Measurements from ENCODE around the gene STRN.
"Not testable (repeated sequence)": the region's sequence is repeated elsewhere in the genome, so short reads cannot be mapped to it uniquely, and the experiment has no call there.

The STRN gene

GRCh38 chr2:36960773-36961172 lies 5.6 kb downstream of the STRN start:
- DNase-seq: no peak

GRCh38 chr2:36960005-36960675 lies 6.2 kb downstream of the STRN start:
- DNase-seq: no peak

GRCh38 chr2:36954977-36955607 lies 11.2 kb downstream of the STRN start:
- no peak for DNase-seq

DNA sequence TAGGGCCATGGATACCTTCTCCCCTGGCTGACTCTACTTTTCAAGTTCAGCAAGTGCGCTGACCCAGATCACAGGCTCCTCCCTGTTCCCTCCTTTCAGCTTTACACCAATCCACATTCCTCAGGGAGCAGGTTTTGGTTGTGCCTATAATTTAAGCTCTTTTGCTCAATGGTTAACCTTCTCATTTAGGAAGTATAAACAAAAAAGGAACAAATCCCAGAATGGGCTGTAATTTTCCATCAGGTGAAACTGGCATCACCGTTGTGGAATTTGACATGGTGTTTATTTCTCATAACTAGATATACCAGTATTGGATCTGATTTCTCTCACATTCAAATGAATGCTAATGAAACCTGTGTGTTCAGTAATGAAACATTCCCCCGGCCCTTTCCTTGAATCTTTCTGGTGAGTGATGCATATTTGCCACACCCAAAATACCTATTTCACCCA lies 13.6 kb downstream of the STRN start:
- DNase-seq: no peak

GRCh38 chr2:36951574-36951973 lies 14.8 kb downstream of the STRN start:
- no peak for DNase-seq

- no peak for DNase-seq
These were observed 15.3 kb downstream of the STRN start for GRCh38 chr2:36951027-36951518.

GRCh38 chr2:36949845-36950244 lies 16.5 kb downstream of the STRN start:
- DNase-seq: no peak

GRCh38 chr2:36945240-36945639 lies 21.1 kb downstream of the STRN start:
- DNase-seq: not testable (repeated sequence)

DNA sequence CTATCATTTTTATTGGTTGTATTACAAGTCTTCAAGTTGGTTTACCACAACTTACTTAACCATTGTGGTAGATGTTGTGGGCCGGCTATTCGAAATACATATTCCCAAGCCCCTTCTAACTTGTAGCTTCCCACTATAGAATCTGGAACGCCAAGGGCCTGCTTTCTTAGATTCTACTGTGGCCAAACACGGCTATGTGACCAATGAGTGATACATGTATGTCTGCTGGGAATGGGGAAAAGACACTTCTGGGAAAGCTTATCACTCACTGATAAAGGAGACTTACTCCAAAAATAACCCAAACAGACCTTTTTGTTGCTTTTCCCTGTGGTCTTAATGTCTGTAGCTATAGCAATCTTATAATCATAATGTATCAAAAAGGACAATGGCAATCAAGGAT lies 24.5 kb downstream of the STRN start:
- no peak for DNase-seq

- not testable (repeated sequence) for DNase-seq
These were observed 29.8 kb downstream of the STRN start for GRCh38 chr2:36936526-36936925.

DNA sequence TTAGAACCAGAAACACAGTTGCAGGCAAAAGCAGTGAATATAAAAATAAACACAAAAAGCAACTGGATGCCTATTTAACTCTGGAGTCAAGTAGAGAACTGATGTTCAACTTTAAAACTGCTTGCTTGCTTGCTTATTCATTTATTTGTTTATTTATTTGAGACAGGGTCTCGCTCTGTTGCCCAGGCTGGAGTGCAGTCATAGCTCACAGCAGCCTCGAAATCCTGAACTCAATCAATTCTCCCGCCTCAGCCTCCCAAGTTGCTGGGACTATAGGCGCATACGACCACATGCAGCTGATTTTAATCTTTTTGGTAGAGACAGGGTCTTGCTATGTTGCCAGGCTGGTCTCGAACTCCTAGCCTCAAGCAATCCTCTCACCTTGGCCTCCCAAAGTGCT lies 34.6 kb downstream of the STRN start:
- DNase-seq: not testable (repeated sequence)

GRCh38 chr2:36930787-36931410 lies 35.4 kb downstream of the STRN start:
- not testable (repeated sequence) for DNase-seq

GRCh38 chr2:36926175-36927132 lies 39.9 kb downstream of the STRN start:
- not testable (repeated sequence) for DNase-seq

DNA sequence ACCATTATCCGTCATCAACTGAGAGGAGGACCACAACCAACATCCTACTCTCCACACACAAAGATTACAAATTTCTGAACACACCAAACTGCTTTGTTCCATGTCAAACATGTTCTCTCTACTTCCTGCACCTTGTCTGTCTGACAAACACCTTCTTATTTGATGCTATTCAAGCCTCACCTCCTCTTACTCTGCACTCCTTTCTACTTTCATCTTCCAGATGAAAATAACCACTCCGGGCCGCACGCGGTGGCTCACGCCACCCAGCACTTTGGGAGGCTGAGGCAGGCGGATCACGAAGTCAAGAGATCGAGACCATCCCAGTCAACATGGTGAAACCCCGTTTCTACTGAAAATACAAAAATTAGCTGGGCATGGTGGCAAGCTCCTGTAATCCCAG lies 43.7 kb downstream of the STRN start:
- not testable (repeated sequence) for DNase-seq

DNA sequence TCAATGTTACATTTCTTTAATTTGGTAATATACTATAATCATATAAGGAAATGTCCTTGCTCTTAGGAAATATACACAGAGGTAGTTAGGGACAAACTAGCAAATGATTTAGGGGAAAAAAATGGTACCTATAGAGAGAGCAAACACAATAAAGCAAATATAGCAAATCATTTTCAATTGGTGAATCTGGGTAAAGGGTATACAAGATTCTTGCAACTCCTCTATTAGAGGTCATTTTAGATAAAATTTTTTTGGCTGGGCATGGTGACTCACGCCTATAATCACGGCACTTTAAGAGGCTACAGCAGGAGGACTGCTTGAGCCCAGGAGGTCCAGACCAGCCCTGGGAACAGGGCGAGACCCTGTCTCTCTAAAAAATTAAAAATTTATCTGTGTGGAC lies 44.4 kb downstream of the STRN start:
- no peak for DNase-seq

GRCh38 chr2:36919041-36919837 lies 47.1 kb downstream of the STRN start:
- DNase-seq: no peak

GRCh38 chr2:36918307-36918706 lies 48.0 kb downstream of the STRN start:
- no peak for DNase-seq

- no peak for DNase-seq
These were observed 50.7 kb downstream of the STRN start for GRCh38 chr2:36915627-36916026.

- no peak for DNase-seq
These were observed 53.6 kb downstream of the STRN start for GRCh38 chr2:36912695-36913094.

- no peak for DNase-seq
These were observed 55.3 kb downstream of the STRN start for GRCh38 chr2:36911012-36911411.

- no peak for DNase-seq
These were observed 60.1 kb downstream of the STRN start for GRCh38 chr2:36906277-36906676.

DNA sequence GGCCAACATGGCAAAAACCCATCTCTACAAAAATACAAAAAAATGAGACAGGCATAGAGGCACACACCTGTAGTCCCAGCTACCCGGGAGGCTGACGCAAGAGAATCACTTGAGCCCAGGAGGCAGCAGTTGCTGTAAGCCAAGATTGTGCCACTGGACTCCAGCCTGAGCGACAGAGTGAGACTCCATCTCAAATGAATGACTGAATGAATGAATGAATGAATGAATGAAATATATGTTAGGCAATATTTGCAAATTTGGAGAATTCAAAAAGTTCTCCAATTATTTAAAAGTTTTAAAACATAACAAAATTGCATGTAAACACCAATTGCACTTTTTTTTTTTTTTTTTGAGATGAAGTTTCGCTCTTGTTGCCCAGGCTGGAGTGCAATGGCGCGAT lies 61.7 kb downstream of the STRN start:
- no peak for DNase-seq
